Activated CD8-positive, alpha-beta memory T cell treated with anti-CD3 and anti-CD28 coated beads, Interleukin-2, amount 10 ng/mL, durations not matched to agents 7 days and 5 days (primary cell): ENCODE results near the gene NTM. TPM values are rescaled to one million over a fixed set of nuclear protein-coding genes. Genes with fewer than 3 reads are reported as not detected.

ENCODE experiments used
- ATAC-seq: fragments of 150-1000 bp; cut with Tn5 transposase; one replicate; pipeline ENCODE4 v1.10.0; 2021; ENCODE audit warnings: moderate library complexity
- CTCF ChIA-PET: fragments of 350-600 bp; sonication (Branson Sonifier 250); formaldehyde crosslinking; loops from one replicate; lab custom pipeline; 2021; ENCODE audit warnings: antibody characterized with exemption; lab: Charles Lee
- DNase-seq: peaks from one replicate; pipeline ENCODE4 v3.0.0-alpha.2; 2020
- H3K27ac Mint-ChIP-seq: one replicate; pipeline ENCODE4 v1.8.0; 2021; ENCODE audit warnings: mild to moderate bottlenecking, mixed read lengths
- H3K27me3 Mint-ChIP-seq: one replicate; pipeline ENCODE4 v1.8.0; 2021; ENCODE audit warnings: mixed read lengths
- H3K36me3 Mint-ChIP-seq: one replicate; pipeline ENCODE4 v1.8.0; 2021; ENCODE audit warnings: mild to moderate bottlenecking, mixed read lengths
- H3K4me1 Mint-ChIP-seq: one replicate; pipeline ENCODE4 v1.8.0; 2021; ENCODE audit warnings: mixed read lengths
- H3K4me3 Mint-ChIP-seq: one replicate; pipeline ENCODE4 v1.8.0; 2021; ENCODE audit warnings: mild to moderate bottlenecking, moderate library complexity, mixed read lengths
- H3K9me3 Mint-ChIP-seq: one replicate; pipeline ENCODE4 v1.8.0; 2022; ENCODE audit warnings: low read depth, mixed read lengths
- total RNA-seq, 2 experiments: library from RNA; stranded (reverse); gene quantifications; one replicate each; pipeline ENCODE4 v1.2.3, GENCODE V29; 2021

Gene NTM
- total RNA-seq, 2 experiments from 2014 or later: not detected

DNA sequence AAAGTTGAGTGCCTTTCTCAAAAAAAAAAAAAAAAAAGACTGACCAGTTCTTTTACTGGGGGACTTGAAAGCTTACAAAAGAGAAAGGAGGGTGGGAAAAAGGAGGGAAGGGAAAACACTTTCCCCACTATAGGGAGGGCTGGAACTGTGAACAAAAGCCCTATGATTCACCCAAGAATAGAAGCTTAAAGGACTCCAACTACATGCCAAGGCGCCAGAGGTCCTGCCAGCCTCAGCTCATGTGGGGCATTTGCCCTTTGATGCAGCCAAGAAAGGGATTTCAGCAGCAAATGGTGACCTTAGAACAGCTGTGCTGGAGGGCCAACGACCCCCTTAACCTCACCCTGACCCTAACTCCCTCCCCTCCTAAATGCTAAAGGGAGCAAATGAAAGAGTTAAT is 160.0 kb downstream of the NTM start:
- H3K9me3 Mint-ChIP-seq: no peaks in the 10 kb centered on the region
- no peaks in the 10 kb centered on the region for H3K27me3 Mint-ChIP-seq
- ATAC-seq: no peak
- H3K27ac Mint-ChIP-seq: no peak overlapping the region
- H3K36me3 Mint-ChIP-seq: no peaks in the 10 kb centered on the region
- no peaks in the 10 kb centered on the region for H3K4me1 Mint-ChIP-seq
- H3K4me3 Mint-ChIP-seq: no peak overlapping the region
- no peak for DNase-seq
- CTCF ChIA-PET: no interaction called here

DNA sequence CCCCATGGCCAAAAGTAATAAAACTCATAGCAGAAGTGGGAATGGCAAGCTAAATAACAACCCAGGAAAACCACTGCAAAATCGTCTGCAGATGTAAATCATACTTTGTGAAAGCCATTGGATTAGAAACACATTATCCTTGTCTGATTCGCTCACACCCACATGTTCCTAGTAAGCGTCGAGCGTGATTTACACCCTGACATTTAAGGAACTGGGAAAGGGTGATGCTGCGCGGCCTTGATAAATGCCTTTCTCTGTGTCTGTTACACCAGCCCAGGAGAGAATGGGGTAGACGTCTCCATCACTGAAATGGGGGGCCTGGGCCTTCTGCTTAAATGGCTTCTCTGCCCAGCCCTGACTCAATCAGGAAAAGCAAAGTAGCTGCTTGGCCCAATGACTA is 162.7 kb downstream of the NTM start:
- CTCF ChIA-PET: no interaction called here
- DNase-seq: no peak

DNA sequence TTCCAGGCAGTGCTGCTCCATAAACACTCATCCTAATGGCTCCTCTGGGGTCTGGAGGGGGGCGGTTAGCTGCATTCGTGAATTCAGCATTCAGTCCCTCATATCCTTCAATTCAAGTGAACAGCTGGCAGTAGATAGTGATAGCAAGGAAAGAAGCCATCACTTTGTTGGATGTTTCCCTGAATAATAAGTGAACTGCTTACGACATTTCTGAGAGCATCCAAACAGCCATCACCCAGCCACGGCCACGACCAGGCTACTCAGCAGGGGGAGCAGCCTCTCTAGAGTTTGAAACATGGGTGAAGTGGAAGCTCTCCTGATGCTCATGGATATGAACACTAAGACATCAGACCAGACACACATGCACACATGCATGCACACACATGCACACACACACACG is 163.6 kb downstream of the NTM start:
- Mint-ChIP-seq H3K4me3 (no peak overlapping the region), H3K27me3 (no peaks in the 10 kb centered on the region), H3K36me3 (no peaks in the 10 kb centered on the region), H3K4me1 (no peaks in the 10 kb centered on the region), H3K27ac (no peak overlapping the region), H3K9me3 (no peaks in the 10 kb centered on the region)
- ATAC-seq (no peak), DNase-seq (no peak)
- CTCF ChIA-PET: no interaction called here

More for the DNA sequence above, 162.7 kb downstream of the NTM start:
- ATAC-seq: no peak
- no peaks in the 10 kb centered on the region for H3K27me3 Mint-ChIP-seq
- no peak overlapping the region for H3K27ac Mint-ChIP-seq
- no peaks in the 10 kb centered on the region for H3K4me1 Mint-ChIP-seq
- no peaks in the 10 kb centered on the region for H3K9me3 Mint-ChIP-seq
- no peak overlapping the region for H3K4me3 Mint-ChIP-seq
- H3K36me3 Mint-ChIP-seq: no peaks in the 10 kb centered on the region

DNA sequence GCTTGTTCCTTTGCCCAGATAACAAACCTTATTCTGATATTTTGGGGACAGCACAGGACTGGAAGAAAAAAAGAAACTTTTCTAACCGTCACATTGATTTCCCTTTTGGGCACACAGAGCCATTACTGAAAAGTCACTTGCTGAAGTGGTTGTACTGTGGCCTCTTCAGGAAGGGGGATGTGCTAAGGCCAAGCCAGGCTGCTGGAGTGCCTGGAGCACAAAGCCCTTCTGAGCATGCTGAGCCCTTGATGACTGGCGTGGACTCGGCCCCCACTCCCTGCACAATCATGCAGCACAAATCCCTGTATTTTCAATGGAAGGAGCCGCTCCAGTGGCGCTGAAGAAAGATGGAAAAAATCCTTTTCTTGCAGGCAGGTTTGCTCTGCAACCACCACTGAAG is 164.2 kb downstream of the NTM start:
- no peaks in the 10 kb centered on the region for H3K36me3 Mint-ChIP-seq
- no peaks in the 10 kb centered on the region for H3K9me3 Mint-ChIP-seq
- no peak overlapping the region for H3K4me3 Mint-ChIP-seq
- no peaks in the 10 kb centered on the region for H3K27me3 Mint-ChIP-seq
- H3K27ac Mint-ChIP-seq: no peak overlapping the region
- CTCF ChIA-PET: no interaction called here
- DNase-seq: no peak
- no peak for ATAC-seq
- H3K4me1 Mint-ChIP-seq: no peaks in the 10 kb centered on the region

DNA sequence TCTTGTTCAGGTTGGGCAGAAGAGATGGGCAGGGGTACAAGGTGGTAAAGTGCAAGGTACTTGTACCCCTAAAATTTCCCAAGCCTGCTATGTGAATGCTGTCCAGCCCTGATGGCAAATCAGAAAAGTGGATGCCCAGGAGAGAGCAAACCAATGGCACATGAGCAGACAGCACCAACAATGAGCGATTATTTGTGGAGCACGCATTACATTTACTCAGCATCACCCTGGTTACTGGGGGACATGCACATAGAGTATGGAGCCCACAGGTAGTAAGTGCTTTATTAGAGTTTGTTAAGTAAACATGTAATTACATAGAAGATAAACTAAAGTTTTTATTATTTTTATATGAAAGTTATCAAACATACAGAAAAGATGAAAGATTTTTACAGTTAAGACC is 165.7 kb downstream of the NTM start:
- H3K4me1 Mint-ChIP-seq: no peaks in the 10 kb centered on the region
- H3K4me3 Mint-ChIP-seq: no peak overlapping the region
- no peak overlapping the region for H3K27ac Mint-ChIP-seq
- CTCF ChIA-PET: no interaction called here
- no peak for ATAC-seq
- DNase-seq: no peak
- H3K27me3 Mint-ChIP-seq: no peaks in the 10 kb centered on the region
- H3K9me3 Mint-ChIP-seq: peaks cover 2% of the 10 kb centered on the region
- H3K36me3 Mint-ChIP-seq: no peaks in the 10 kb centered on the region

DNA sequence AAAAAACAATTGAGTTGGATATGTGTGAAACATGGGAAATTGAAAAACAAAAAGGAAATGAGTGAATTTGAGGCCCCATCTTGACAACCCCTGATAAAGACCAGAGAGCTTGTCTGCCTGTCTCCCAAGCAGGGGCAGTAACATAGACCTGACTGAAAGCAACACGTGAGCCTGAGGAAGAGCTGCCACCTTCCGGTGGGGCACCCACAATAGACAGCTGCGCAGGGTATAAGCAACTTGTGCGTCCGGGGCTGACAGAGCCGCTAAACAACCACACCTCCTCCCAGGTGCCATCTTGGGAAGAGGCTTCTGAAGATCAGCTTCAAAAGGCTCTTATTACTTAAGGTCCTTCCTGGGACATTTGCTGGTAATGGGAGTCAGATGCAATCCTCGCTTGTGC is 166.8 kb downstream of the NTM start:
- no peak overlapping the region for H3K27ac Mint-ChIP-seq
- CTCF ChIA-PET: no interaction called here
- no peak for ATAC-seq

DNA sequence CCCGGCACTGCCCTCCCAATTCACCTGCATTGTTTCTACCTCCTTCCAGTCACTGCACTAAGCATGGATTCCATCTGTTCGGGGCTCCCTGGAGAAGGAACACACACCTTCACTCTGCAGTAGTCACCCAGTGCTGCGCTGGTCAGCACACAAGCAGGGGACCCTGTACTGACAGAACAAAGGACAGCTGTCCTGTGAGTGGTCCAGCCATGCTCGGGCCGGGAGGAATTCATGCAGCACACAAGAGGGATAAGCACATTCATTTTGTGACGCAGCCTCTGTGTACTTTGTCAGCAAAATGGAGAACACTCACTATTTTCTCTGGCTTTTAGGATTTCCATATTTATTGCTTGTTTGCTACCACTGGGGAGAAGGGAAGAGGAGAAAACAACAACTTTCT is 167.3 kb downstream of the NTM start:
- Mint-ChIP-seq H3K4me1 (no peaks in the 10 kb centered on the region), H3K9me3 (peaks cover 2% of the 10 kb centered on the region), H3K27me3 (no peaks in the 10 kb centered on the region), H3K27ac (no peak overlapping the region), H3K4me3 (no peak overlapping the region), H3K36me3 (no peaks in the 10 kb centered on the region)
- DNase-seq: no peak
- CTCF ChIA-PET: no interaction called here
- ATAC-seq: no peak

More for the DNA sequence above, 166.8 kb downstream of the NTM start:
- Mint-ChIP-seq H3K27me3 (no peaks in the 10 kb centered on the region), H3K9me3 (peaks cover 2% of the 10 kb centered on the region), H3K4me1 (no peaks in the 10 kb centered on the region), H3K36me3 (no peaks in the 10 kb centered on the region), H3K4me3 (no peak overlapping the region)
- no peak for DNase-seq

DNA sequence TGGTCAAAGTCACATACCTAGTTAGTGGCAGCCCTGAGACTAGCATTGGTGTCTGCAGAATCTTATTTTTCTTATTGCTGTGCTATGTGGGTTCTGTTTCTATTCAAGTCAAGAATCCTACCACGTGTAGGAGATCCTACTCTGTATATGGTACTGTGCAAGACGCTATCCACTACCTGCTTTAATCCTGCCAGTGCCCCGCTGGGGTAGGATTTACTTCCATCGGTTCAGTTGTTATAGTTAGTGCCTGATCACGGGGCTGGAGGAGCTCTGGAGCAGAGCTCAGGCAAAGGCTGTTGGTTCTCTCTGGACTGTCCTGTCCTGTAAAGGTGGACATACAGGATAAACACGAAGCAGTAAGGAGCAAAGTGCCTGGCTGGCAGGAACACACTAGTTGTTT is 167.9 kb downstream of the NTM start:
- no peaks in the 10 kb centered on the region for H3K27me3 Mint-ChIP-seq
- peaks cover 2% of the 10 kb centered on the region for H3K9me3 Mint-ChIP-seq
- DNase-seq (no peak), ATAC-seq (no peak)
- no peaks in the 10 kb centered on the region for H3K4me1 Mint-ChIP-seq
- no peaks in the 10 kb centered on the region for H3K36me3 Mint-ChIP-seq
- H3K27ac Mint-ChIP-seq: no peak overlapping the region
- no peak overlapping the region for H3K4me3 Mint-ChIP-seq
- CTCF ChIA-PET: interaction anchor here (0.6 kb wide), 1 partner anchor 985 kb away, joined by 3 read pairs; no protein-coding TSS in a partner anchor

DNA sequence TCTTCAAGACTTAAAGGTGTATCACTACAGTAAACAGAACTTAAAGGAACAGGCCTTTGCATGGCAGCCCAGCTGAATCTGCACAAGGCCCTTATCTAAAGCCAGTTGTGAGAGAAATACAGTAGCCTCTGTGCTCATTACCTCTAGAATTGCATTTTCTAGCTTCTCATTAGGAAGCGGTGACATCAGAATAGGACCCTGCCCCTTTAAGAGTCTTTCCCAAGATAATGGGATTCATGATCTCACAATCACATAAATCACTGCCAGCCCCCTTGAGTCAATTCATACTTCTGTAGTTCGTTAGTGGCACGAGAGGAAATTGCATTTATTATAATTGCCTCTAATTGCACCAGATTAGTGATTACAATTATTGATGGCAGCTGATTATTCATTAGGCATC is 170.3 kb downstream of the NTM start:
- Mint-ChIP-seq H3K9me3 (peaks cover 2% of the 10 kb centered on the region), H3K27me3 (no peaks in the 10 kb centered on the region), H3K27ac (no peak overlapping the region), H3K4me3 (no peak overlapping the region), H3K4me1 (no peaks in the 10 kb centered on the region), H3K36me3 (no peaks in the 10 kb centered on the region)
- CTCF ChIA-PET: no interaction called here
- ATAC-seq (no peak), DNase-seq (no peak)

DNA sequence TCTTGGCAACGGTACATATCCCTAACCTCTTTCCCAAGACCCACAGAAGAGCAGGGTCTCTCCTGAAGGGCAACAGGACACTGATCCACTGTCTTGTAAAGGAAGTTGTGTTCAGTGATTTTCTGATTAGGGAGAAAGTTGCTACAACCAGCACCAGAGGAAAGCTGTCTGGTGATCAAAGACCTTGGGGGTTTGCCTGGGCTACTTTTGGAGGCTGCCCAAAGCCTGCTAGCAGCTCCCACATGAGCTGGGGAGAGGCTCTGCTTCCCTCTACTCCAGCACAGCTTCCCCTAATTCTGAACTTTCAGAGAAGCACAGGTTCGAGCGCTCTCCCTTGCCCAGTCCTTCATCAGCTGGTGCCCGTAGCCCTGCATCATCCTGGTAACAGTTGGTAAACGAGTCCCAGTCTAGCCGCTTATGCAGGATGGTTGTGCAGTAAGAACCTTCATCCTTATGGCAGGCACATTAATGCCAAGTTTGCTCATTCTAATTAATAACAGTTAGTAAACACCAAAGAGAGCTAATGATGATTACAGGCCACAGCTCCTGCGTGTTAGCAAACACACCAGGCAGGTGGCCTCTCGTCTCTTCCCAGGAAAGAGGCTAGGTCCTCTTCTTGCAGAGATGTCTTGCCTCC is 173.1 kb downstream of the NTM start:
- CTCF ChIA-PET: no interaction called here
- DNase-seq (no peak), ATAC-seq (no peak)
- Mint-ChIP-seq H3K27ac (no peak overlapping the region), H3K36me3 (no peaks in the 10 kb centered on the region), H3K9me3 (peaks cover 2% of the 10 kb centered on the region), H3K27me3 (no peaks in the 10 kb centered on the region), H3K4me1 (no peaks in the 10 kb centered on the region), H3K4me3 (no peak overlapping the region)

DNA sequence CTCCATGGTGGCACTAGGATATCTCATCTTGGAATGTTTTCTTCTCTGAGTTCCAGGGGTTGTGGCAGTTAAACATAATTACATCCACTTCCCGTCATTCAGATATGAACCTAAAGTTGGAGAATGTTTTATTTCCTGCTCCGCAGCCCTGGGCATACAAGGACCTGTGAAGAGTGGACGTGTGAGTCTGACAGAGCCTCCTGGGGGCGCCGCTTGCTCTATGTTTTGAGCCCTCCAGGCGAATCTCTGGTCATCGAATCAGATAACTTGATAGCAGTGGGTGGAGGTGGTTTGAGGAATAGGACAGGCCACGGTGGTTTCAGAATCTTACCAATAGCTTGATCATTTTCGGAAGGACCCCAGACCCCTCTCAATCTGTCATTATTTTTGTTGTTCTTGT is 174.2 kb downstream of the NTM start:
- H3K27me3 Mint-ChIP-seq: no peaks in the 10 kb centered on the region
- CTCF ChIA-PET: no interaction called here
- H3K4me3 Mint-ChIP-seq: no peak overlapping the region
- DNase-seq: no peak
- peaks cover 2% of the 10 kb centered on the region for H3K9me3 Mint-ChIP-seq
- no peak overlapping the region for H3K27ac Mint-ChIP-seq
- H3K4me1 Mint-ChIP-seq: no peaks in the 10 kb centered on the region
- H3K36me3 Mint-ChIP-seq: no peaks in the 10 kb centered on the region
- ATAC-seq: no peak

DNA sequence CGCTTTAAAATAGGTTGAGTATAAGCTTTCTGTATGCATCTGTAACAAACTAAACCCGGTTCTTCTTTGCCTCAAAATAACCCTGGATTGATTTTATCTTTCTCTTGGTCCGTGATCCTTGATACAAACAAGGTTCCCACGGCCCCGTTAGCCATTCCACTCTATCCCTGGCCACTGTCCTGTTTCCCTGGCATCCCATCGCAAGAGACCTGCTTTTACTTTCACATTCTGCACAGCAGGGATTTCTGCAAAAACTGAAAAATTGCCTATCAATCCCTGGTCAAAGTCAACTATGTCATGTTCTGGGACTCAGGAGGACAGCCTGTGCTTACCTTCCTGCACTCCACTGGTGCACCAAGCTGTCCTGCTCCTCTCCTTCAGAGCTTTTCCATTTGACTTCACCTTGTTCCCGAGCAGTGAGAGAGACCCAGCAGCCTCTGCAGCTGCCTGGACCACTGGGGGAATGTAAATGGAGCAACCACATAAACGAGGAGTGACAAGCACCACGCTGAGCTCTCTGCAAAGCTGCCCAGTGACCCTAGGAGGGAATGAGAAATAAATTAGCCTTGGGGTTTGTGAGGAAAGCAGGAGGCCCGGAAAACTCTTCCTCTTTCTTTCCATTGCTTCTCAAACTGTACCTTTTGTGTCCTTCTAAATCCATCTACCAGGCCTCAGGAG is 175.9 kb downstream of the NTM start:
- CTCF ChIA-PET: no interaction called here
- no peaks in the 10 kb centered on the region for H3K36me3 Mint-ChIP-seq
- no peak overlapping the region for H3K27ac Mint-ChIP-seq
- ATAC-seq (no peak), DNase-seq (no peak)
- H3K4me3 Mint-ChIP-seq: no peak overlapping the region
- H3K27me3 Mint-ChIP-seq: no peaks in the 10 kb centered on the region
- no peaks in the 10 kb centered on the region for H3K4me1 Mint-ChIP-seq
- H3K9me3 Mint-ChIP-seq: no peaks in the 10 kb centered on the region

DNA sequence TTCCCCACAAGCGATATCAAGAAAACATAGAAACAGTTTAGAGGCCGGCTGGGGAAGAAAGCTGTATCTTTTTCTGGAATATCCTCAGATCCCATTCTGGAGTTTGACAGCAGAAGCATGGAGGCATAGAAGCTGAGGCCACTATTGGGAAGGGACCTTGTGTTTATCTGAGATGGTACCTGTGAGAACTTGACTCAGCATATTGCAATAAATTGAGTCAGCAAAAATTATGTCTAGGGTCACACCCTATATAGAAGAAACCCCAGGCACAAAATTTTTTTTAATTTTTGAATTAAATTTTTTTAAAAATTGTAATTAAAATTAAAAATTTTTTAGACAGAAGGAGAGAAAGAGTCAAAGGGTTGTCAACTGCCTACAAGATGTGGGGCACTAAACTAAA is 178.7 kb downstream of the NTM start:
- Mint-ChIP-seq H3K27me3 (no peaks in the 10 kb centered on the region), H3K4me1 (no peaks in the 10 kb centered on the region), H3K27ac (no peak overlapping the region), H3K36me3 (no peaks in the 10 kb centered on the region), H3K9me3 (peaks cover 2% of the 10 kb centered on the region), H3K4me3 (no peak overlapping the region)
- DNase-seq: no peak
- no peak for ATAC-seq
- CTCF ChIA-PET: no interaction called here

DNA sequence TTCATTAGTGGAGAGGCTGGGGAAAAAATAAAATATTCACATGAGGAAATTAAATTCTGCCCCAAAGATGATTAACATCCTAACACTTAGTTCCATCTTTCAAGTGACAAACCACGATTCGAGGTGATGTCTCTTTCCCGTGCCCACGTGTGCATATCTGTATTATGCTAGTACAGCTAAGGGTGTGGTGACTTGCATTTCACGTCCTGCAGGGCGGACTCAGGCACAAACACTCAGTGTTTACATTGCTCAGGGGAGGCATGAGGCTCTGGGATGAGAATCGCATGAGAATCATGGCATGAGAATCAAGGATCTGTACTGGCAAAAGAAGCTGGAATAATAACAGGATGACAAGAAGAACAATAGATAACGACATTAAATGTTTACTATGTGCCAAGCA is 179.4 kb downstream of the NTM start:
- Mint-ChIP-seq H3K36me3 (no peaks in the 10 kb centered on the region), H3K4me1 (no peaks in the 10 kb centered on the region), H3K4me3 (no peak overlapping the region), H3K9me3 (peaks cover 2% of the 10 kb centered on the region), H3K27me3 (no peaks in the 10 kb centered on the region), H3K27ac (no peak overlapping the region)
- CTCF ChIA-PET: no interaction called here
- ATAC-seq (no peak), DNase-seq (no peak)
